Glutamatergic neuron (in vitro differentiated cells): ENCODE measurements around the gene CENPM. TPM values are rescaled to one million over a fixed set of nuclear protein-coding genes. Genes with fewer than 3 reads are reported as not detected.

ENCODE experiments used
- DNase-seq: peaks from one replicate; pipeline ENCODE4 v3.0.0; 2022
- H3K27ac Mint-ChIP-seq: one replicate; pipeline ENCODE4 v1.8.0; 2020; ENCODE audit warnings: mild to moderate bottlenecking, mixed read lengths, inconsistent platforms; ENCODE audit not compliant: unreplicated experiment
- H3K27me3 Mint-ChIP-seq: one replicate; pipeline ENCODE4 v1.8.0; 2020; ENCODE audit warnings: mild to moderate bottlenecking, moderate library complexity, mixed read lengths, inconsistent platforms; ENCODE audit not compliant: unreplicated experiment
- H3K36me3 Mint-ChIP-seq: one replicate; pipeline ENCODE4 v1.8.0; 2020; ENCODE audit warnings: mild to moderate bottlenecking, mixed read lengths, inconsistent platforms; ENCODE audit not compliant: unreplicated experiment
- H3K4me1 Mint-ChIP-seq: one replicate; pipeline ENCODE4 v1.8.0; 2020; ENCODE audit warnings: mild to moderate bottlenecking, low read depth, mixed read lengths, inconsistent platforms; ENCODE audit not compliant: unreplicated experiment
- H3K4me3 Mint-ChIP-seq: one replicate; pipeline ENCODE4 v1.8.0; 2020; ENCODE audit warnings: mild to moderate bottlenecking, mixed read lengths, inconsistent platforms; ENCODE audit not compliant: unreplicated experiment
- H3K9me3 Mint-ChIP-seq: one replicate; pipeline ENCODE4 v1.8.0; 2020; ENCODE audit warnings: mild to moderate bottlenecking, moderate library complexity, mixed read lengths, inconsistent platforms; ENCODE audit not compliant: unreplicated experiment
- total RNA-seq: library from RNA; stranded (reverse); fragmentation: NEBNext Ultra II Directional; extraction: Animal tissue kit (Norgen Biotek cat#: 25700); gene quantifications from one replicate; pipeline ENCODE4 v1.2.1, GENCODE V29; 2021; ENCODE audit not compliant: unreplicated experiment
- TF ChIP-seq, protein P1 (sequence below): fragments of 200-600 bp; sonication (generic); IDR thresholded peaks from one replicate; pipeline ENCODE4 v1.5.0; 2021; ENCODE audit not compliant: partially characterized antibody, unreplicated experiment

Gene CENPM
- total RNA-seq, 1 donor from 2014 or later: 3.4 TPM

DNA sequence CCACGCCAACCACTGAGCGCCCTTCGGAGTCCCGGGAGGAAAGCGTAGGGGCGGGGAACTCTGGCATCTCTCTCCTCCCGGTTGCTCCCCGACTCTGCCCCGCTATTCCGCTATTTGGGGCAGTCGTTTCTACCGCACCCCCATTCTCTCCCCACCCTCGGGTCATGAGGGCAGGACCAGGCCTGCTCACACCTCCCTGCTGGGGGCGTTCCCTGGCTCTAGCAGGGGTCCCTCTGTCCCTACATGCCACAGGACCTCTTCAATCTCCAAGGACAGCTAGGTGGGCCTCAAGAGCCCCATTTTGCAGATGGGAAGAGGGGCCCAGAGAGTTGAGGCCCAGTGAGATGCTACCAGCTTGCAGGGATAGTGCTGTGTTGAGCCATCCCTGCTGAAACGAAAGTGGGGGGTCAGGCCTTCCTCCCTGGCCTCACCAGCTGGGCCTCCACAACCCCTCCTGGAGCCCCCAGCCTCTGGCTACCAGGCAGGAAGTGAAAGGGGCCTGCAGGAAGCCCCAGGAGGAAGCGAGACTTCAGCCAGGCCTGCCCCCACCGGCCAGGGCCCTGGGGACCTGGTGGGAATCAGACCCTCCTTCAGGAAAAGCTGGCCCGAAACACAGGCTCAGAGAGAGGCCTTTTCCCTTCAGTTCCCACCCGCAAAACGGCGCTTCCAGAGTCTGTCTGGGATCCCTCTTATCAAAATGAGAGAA, 26.5 kb downstream of the CENPM start:
- no peak overlapping the region for H3K4me3 Mint-ChIP-seq
- H3K36me3 Mint-ChIP-seq: no peaks in the 10 kb centered on the region
- peaks cover 24% of the 10 kb centered on the region for H3K27me3 Mint-ChIP-seq
- TF ChIP-seq, protein P1, sequence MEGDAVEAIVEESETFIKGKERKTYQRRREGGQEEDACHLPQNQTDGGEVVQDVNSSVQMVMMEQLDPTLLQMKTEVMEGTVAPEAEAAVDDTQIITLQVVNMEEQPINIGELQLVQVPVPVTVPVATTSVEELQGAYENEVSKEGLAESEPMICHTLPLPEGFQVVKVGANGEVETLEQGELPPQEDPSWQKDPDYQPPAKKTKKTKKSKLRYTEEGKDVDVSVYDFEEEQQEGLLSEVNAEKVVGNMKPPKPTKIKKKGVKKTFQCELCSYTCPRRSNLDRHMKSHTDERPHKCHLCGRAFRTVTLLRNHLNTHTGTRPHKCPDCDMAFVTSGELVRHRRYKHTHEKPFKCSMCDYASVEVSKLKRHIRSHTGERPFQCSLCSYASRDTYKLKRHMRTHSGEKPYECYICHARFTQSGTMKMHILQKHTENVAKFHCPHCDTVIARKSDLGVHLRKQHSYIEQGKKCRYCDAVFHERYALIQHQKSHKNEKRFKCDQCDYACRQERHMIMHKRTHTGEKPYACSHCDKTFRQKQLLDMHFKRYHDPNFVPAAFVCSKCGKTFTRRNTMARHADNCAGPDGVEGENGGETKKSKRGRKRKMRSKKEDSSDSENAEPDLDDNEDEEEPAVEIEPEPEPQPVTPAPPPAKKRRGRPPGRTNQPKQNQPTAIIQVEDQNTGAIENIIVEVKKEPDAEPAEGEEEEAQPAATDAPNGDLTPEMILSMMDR: no peak
- no peak for DNase-seq
- H3K9me3 Mint-ChIP-seq: peaks cover 5% of the 10 kb centered on the region
- peaks cover 2% of the 10 kb centered on the region for H3K4me1 Mint-ChIP-seq
- no peak overlapping the region for H3K27ac Mint-ChIP-seq

DNA sequence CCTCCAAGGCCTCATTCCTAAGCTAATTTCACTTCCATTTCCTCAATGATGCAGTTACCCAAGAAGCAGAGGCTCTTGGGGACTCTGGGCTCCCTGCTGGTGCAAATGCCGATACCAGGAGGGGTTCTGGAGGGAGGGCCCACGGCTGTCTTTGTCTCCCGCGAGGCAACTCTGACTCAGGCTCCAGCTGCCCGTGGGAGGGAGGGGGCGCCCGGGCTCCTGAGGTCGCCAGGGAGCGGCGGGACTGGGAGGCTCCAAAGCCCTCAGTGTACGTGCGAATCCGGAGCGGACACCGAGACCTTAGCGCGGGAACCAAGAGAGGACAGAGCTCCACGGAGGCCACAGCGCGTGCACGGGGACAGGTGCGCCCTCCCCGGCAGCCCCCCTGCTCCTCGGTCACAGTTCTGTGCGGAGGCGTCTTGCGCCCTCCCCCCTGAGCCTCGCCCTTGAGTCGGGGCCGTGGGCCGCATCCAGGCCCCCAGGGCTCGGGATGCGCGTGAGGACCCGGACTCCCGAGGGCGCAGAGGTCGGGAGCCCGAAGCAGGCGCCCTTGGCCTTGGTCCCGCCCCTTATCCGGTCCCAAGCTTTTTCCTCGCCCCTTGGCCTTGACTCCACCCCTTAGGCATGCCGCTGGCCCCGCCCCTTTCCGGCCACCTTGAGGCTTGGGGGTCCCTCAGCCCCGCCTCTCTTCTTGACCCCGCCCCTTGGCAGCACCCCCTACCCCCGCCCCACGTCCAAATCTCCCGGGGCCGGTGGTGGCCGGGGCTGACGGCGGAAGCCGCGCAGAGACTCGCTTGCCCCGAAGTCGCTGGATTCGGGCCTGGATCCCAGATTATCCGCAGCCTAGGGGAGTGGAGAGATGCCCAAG, 27.4 kb downstream of the CENPM start:
- H3K9me3 Mint-ChIP-seq: peaks cover 5% of the 10 kb centered on the region
- TF ChIP-seq, protein P1: no peak
- peaks cover 2% of the 10 kb centered on the region for H3K4me1 Mint-ChIP-seq
- no peak overlapping the region for H3K27ac Mint-ChIP-seq
- no peaks in the 10 kb centered on the region for H3K36me3 Mint-ChIP-seq
- H3K4me3 Mint-ChIP-seq: no peak overlapping the region
- H3K27me3 Mint-ChIP-seq: peaks cover 23% of the 10 kb centered on the region
- peak; percentile 81 for DNase-seq

DNA sequence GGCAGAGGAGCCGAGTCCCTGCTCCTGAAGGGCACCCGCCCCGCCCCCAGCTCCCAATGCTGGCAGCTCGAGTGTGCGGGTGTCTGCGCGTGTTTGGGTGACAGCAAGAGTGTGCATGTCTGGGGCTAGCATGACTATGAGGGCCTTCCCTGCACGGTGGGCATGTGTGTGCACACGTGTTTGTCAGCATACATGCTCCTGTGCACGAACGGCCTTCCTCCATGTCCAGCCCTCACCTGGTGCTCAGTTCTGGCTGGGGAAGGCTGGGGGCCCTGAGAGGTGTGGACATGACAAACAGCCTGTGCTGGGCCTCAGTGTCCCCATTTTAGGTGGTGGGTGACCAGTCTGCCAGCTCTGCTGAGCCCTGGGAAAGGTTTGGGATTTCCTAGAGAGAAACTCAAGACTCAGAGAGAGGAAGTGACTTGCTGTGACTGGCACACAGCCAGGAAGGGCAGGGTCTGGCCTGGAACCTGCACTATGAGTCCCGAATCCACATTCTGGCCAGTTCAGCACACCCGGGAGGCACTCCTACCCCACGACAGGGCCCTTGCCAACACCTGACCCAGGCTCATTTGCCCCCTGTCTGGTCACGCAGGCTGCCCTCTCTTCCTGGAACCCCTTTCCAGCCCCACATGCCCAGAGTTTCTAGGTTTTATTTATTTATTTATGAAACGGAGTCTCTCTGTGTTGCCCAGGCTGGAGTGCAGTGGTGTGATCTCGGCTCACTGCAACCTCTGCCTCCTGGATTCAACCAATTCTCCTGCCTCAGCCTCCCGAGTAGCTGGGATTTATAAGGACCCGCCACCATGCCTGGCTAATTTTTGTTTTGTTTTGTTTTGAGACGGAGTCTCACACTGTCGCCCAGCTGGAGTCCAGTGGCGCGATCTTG, 28.8 kb downstream of the CENPM start:
- H3K36me3 Mint-ChIP-seq: no peaks in the 10 kb centered on the region
- peaks cover 2% of the 10 kb centered on the region for H3K4me1 Mint-ChIP-seq
- no peak for DNase-seq
- H3K27me3 Mint-ChIP-seq: peaks cover 22% of the 10 kb centered on the region
- TF ChIP-seq, protein P1: no peak
- no peak overlapping the region for H3K27ac Mint-ChIP-seq
- peaks cover 5% of the 10 kb centered on the region for H3K9me3 Mint-ChIP-seq
- H3K4me3 Mint-ChIP-seq: no peak overlapping the region

DNA sequence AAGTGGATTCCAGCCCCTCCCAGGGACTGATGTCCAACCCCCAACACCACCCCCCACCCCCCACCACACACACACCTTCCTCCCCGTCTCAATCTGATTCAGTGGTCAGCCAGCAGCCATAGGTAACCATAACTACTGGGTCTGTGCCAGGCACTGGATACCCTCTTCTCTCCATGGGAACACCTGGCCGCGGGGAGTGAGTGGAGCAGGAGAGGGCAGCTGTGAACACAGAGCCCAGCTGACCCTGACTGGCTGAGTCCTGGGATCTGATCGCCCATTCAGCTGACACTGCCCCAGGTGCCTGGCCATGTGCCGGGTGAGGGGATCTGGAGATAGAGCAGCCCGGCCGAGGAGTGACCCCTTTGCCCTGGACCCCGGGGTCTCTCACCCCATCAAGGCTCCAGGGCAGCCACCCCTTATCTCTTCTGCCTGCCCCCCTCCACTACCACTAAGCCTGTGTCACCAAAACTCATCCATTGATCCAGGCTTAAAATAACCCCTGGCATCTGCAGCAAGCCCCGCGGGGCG, 29.5 kb downstream of the CENPM start:
- H3K27me3 Mint-ChIP-seq: peaks cover 27% of the 10 kb centered on the region
- peaks cover 2% of the 10 kb centered on the region for H3K4me1 Mint-ChIP-seq
- H3K36me3 Mint-ChIP-seq: no peaks in the 10 kb centered on the region
- no peak for DNase-seq
- H3K4me3 Mint-ChIP-seq: no peak overlapping the region
- no peak overlapping the region for H3K27ac Mint-ChIP-seq
- peaks cover 5% of the 10 kb centered on the region for H3K9me3 Mint-ChIP-seq
- TF ChIP-seq, protein P1: no peak
